Fibroblast of lung (primary cell): Measurements from ENCODE around the gene RAI1.
"Not testable (repeated sequence)": the region's sequence is repeated elsewhere in the genome, so short reads cannot be mapped to it uniquely, and the experiment has no call there.

Experiments used
- EZH2 ChIP-seq: IDR thresholded peaks from 2 replicates; pipeline ENCODE4 v1.5.1; 2012; ENCODE audit warnings: low read length, control low read depth, mild to moderate bottlenecking; ENCODE audit errors: missing control alignments
- TF ChIP-seq, protein P1 (sequence below), 2 donors: IDR thresholded peaks in 1 of 2; conservative IDR thresholded peaks in 1 of 2; 1 replicate in 1 of 2; 2 replicates in 1 of 2; pipeline ENCODE4 v1.5.1; 2011 to 2012; ENCODE audit warnings: low read length in 2 of 2, control low read depth in 1 of 2, inconsistent platforms in 1 of 2, low read depth in 1 of 2, mild to moderate bottlenecking in 1 of 2

GRCh38 chr17:17690233-17690632 is 9.0 kb downstream of the RAI1 start:
- not testable (repeated sequence) for TF ChIP-seq EZH2
- TF ChIP-seq, protein P1, sequence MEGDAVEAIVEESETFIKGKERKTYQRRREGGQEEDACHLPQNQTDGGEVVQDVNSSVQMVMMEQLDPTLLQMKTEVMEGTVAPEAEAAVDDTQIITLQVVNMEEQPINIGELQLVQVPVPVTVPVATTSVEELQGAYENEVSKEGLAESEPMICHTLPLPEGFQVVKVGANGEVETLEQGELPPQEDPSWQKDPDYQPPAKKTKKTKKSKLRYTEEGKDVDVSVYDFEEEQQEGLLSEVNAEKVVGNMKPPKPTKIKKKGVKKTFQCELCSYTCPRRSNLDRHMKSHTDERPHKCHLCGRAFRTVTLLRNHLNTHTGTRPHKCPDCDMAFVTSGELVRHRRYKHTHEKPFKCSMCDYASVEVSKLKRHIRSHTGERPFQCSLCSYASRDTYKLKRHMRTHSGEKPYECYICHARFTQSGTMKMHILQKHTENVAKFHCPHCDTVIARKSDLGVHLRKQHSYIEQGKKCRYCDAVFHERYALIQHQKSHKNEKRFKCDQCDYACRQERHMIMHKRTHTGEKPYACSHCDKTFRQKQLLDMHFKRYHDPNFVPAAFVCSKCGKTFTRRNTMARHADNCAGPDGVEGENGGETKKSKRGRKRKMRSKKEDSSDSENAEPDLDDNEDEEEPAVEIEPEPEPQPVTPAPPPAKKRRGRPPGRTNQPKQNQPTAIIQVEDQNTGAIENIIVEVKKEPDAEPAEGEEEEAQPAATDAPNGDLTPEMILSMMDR (conservative IDR thresholded peaks at IDR 0.05 in 1 of 2, IDR thresholded peaks at IDR 0.05 in 1 of 2; ENCODE audit: low read depth in 1 of 2, low read length in 2 of 2): not testable (repeated sequence)
